ENCODE results near the gene AGO4. TPM values are rescaled to one million over a fixed set of nuclear protein-coding genes. Genes with fewer than 3 reads are reported as not detected.
"Not testable (repeated sequence)": the region's sequence is repeated elsewhere in the genome, so short reads cannot be mapped to it uniquely, and the experiment has no call there.

Gene AGO4
- total and polyA plus RNA-seq, 2 of the 4 experiments (the other 2 are of a cell fraction): 8.2 to 9.2 TPM

GRCh38 chr1:35798019-35798418 is 9.8 kb upstream of the AGO4 start:
- H2BK5ac ChIP-seq (ENCODE audit: low read depth, low read length, poor library complexity, severe bottlenecking); H2BK15ac ChIP-seq (ENCODE audit: low read depth, low read length); H3K27ac ChIP-seq (ENCODE audit: insufficient read depth, low read length); H2AFZ ChIP-seq (replicated peaks; ENCODE audit: low read length, poor library complexity); H3K56ac ChIP-seq (ENCODE audit: extremely low read depth, insufficient read depth, low read length); dilution Hi-C loops (cut with HindIII; ENCODE audit: low sequenced_read_pairs, unreplicated experiment); H3K79me1 ChIP-seq (ENCODE audit: low read depth in 1 of 2, low read length in 2 of 2); H3K23ac ChIP-seq (ENCODE audit: low read depth, low read length); H4K5ac ChIP-seq (ENCODE audit: low read depth, low read length); POLR2A ChIA-PET (ENCODE audit: unreplicated experiment); H3K9me1 ChIP-seq (ENCODE audit: insufficient read depth, low read length); H3K9me3 ChIP-seq (ENCODE audit: control insufficient read depth, insufficient read depth, low read length); H3K18ac ChIP-seq (ENCODE audit: low read depth, low read length); H3K4me2 ChIP-seq (ENCODE audit: low read depth, low read length); H2AK9ac ChIP-seq (replicated peaks; ENCODE audit: low read depth, low read length, poor library complexity); intact Hi-C loops (cut with micrococcal nuclease); H4K8ac ChIP-seq (ENCODE audit: low read depth in 2 of 2, low read length in 2 of 2); H3K4me1 ChIP-seq (ENCODE audit: control insufficient read depth, insufficient read depth, low read length); in situ Hi-C loops (cut with MboI; ENCODE audit: low sequenced_read_pairs); H2BK20ac ChIP-seq (ENCODE audit: low read depth, low read length); H2AK5ac ChIP-seq (ENCODE audit: low read depth, low read length); H3K4ac ChIP-seq (ENCODE audit: low read depth, low read length); H4K91ac ChIP-seq (ENCODE audit: insufficient read depth, low read depth, low read length); BruUV-seq (replicated peaks); DNase-seq; H3K36me3 ChIP-seq (ENCODE audit: control insufficient read depth, insufficient read depth, low read length); H3K14ac ChIP-seq (replicated peaks; ENCODE audit: low read depth, low read length); H4K20me1 ChIP-seq (ENCODE audit: insufficient read depth, low read length); H2BK120ac ChIP-seq (ENCODE audit: low read depth, low read length); ATAC-seq (ENCODE audit: low read depth); CTCF ChIA-PET; H3K27me3 ChIP-seq (ENCODE audit: control insufficient read depth, insufficient read depth, low read length); H3K4me3 ChIP-seq (ENCODE audit: insufficient read depth, low read depth, low read length); H3K9ac ChIP-seq (ENCODE audit: low read depth, low read length): not testable (repeated sequence)
- WGBS, 2 experiments (ENCODE audit: extremely low coverage in 2 of 2, insufficient read length in 1 of 2): no CpG with 5 or more reads among the region's 2 CpGs

GRCh38 chr1:35800167-35800887 is 7.5 kb upstream of the AGO4 start:
- POLR2A ChIA-PET (ENCODE audit: unreplicated experiment); BruUV-seq (replicated peaks); H2BK20ac ChIP-seq (ENCODE audit: low read depth, low read length); H3K36me3 ChIP-seq (ENCODE audit: control insufficient read depth, insufficient read depth, low read length); H2BK5ac ChIP-seq (ENCODE audit: low read depth, low read length, poor library complexity, severe bottlenecking); H3K9me3 ChIP-seq (ENCODE audit: control insufficient read depth, insufficient read depth, low read length); H2AK9ac ChIP-seq (replicated peaks; ENCODE audit: low read depth, low read length, poor library complexity); H2BK15ac ChIP-seq (ENCODE audit: low read depth, low read length); H2AK5ac ChIP-seq (ENCODE audit: low read depth, low read length); H3K79me1 ChIP-seq (ENCODE audit: low read depth in 1 of 2, low read length in 2 of 2); H3K18ac ChIP-seq (ENCODE audit: low read depth, low read length); H3K14ac ChIP-seq (replicated peaks; ENCODE audit: low read depth, low read length); DNase-seq; H3K27ac ChIP-seq (ENCODE audit: insufficient read depth, low read length); H4K20me1 ChIP-seq (ENCODE audit: insufficient read depth, low read length); H2AFZ ChIP-seq (replicated peaks; ENCODE audit: low read length, poor library complexity); H3K4me2 ChIP-seq (ENCODE audit: low read depth, low read length); H3K4me1 ChIP-seq (ENCODE audit: control insufficient read depth, insufficient read depth, low read length); intact Hi-C loops (cut with micrococcal nuclease); H3K4me3 ChIP-seq (ENCODE audit: insufficient read depth, low read depth, low read length); H3K9me1 ChIP-seq (ENCODE audit: insufficient read depth, low read length); H3K56ac ChIP-seq (ENCODE audit: extremely low read depth, insufficient read depth, low read length); H3K9ac ChIP-seq (ENCODE audit: low read depth, low read length); H3K23ac ChIP-seq (ENCODE audit: low read depth, low read length); H3K27me3 ChIP-seq (ENCODE audit: control insufficient read depth, insufficient read depth, low read length); H2BK120ac ChIP-seq (ENCODE audit: low read depth, low read length); H4K91ac ChIP-seq (ENCODE audit: insufficient read depth, low read depth, low read length); in situ Hi-C loops (cut with MboI; ENCODE audit: low sequenced_read_pairs); ATAC-seq (ENCODE audit: low read depth); H4K8ac ChIP-seq (ENCODE audit: low read depth in 2 of 2, low read length in 2 of 2); H4K5ac ChIP-seq (ENCODE audit: low read depth, low read length); H3K4ac ChIP-seq (ENCODE audit: low read depth, low read length); dilution Hi-C loops (cut with HindIII; ENCODE audit: low sequenced_read_pairs, unreplicated experiment): not testable (repeated sequence)
- no CpG with 5 or more reads among the region's 11 CpGs for WGBS, 2 experiments (ENCODE audit: extremely low coverage in 2 of 2, insufficient read length in 1 of 2)
- CTCF ChIA-PET: interaction anchor here (1.3 kb wide), 1 partner anchor 21 kb away, joined by 3 read pairs; no protein-coding TSS in a partner anchor

Data from IMR-90 (cell line).